Measurements from ENCODE around the gene FBXO31. TPM values are rescaled to one million over a fixed set of nuclear protein-coding genes. Genes with fewer than 3 reads are reported as not detected.

The FBXO31 gene
- total RNA-seq, 6 experiments from 2014 or later = 23.0 to 30.0 (median 25.1) TPM

GRCh38 chr16:87304951-87305350 is 78.6 kb downstream of the FBXO31 start:
- DNase-seq = no peak
- peak overlapping the region; percentile 51; the same call in 1 of the 2 replicates for H3K27ac Mint-ChIP-seq
- H3K4me3 Mint-ChIP-seq = peak overlapping the region; percentile 58; the same call in 1 of the 2 replicates
- peaks cover 32% of the 10 kb centered on the region for H3K4me1 Mint-ChIP-seq (ENCODE audit: low read depth)
- 0 out of 2 replicates have a peak, but pooled peaks cover 2% of the 10 kb centered on the region for H3K27me3 Mint-ChIP-seq (ENCODE audit: insufficient read depth)
- TF ChIP-seq CTCF (IDR thresholded peaks at IDR 0.05) = no peak
- H3K9me3 Mint-ChIP-seq = peaks cover 7% of the 10 kb centered on the region
- peaks cover 11% of the 10 kb centered on the region for H3K36me3 Mint-ChIP-seq (ENCODE audit: low read depth)

GRCh38 chr16:87303962-87304521 is 79.5 kb downstream of the FBXO31 start:
- no peak for DNase-seq
- no peak overlapping the region for H3K4me3 Mint-ChIP-seq
- no peak overlapping the region; the same call in 1 of the 2 replicates for H3K27ac Mint-ChIP-seq
- H3K4me1 Mint-ChIP-seq (ENCODE audit: low read depth) = peaks cover 32% of the 10 kb centered on the region
- no peak for TF ChIP-seq CTCF (IDR thresholded peaks at IDR 0.05)
- 0 out of 2 replicates have a peak, but pooled peaks cover 2% of the 10 kb centered on the region for H3K27me3 Mint-ChIP-seq (ENCODE audit: insufficient read depth)
- peaks cover 11% of the 10 kb centered on the region for H3K36me3 Mint-ChIP-seq (ENCODE audit: low read depth)
- peaks cover 7% of the 10 kb centered on the region for H3K9me3 Mint-ChIP-seq

- DNase-seq = no peak
- Mint-ChIP-seq H3K27ac (no peak overlapping the region; the same call in 1 of the 2 replicates), H3K4me1 (ENCODE audit: low read depth) (peaks cover 32% of the 10 kb centered on the region), H3K27me3 (ENCODE audit: insufficient read depth) (0 out of 2 replicates have a peak, but pooled peaks cover 2% of the 10 kb centered on the region), H3K9me3 (peaks cover 1% of the 10 kb centered on the region), H3K4me3 (no peak overlapping the region), H3K36me3 (ENCODE audit: low read depth) (peaks cover 6% of the 10 kb centered on the region)
- no peak for TF ChIP-seq CTCF (IDR thresholded peaks at IDR 0.05)
Observed at GRCh38 chr16:87303431-87303930, 80.1 kb downstream of the FBXO31 start.

GRCh38 chr16:87298857-87299465 is 84.6 kb downstream of the FBXO31 start:
- Mint-ChIP-seq H3K27ac (no peak overlapping the region), H3K4me3 (no peak overlapping the region), H3K36me3 (ENCODE audit: low read depth) (peaks cover 14% of the 10 kb centered on the region), H3K9me3 (no peaks in the 10 kb centered on the region), H3K4me1 (ENCODE audit: low read depth) (peaks cover 7% of the 10 kb centered on the region), H3K27me3 (ENCODE audit: insufficient read depth) (no peaks in the 10 kb centered on the region; the same call in 1 of the 2 replicates)
- no peak for DNase-seq
- no peak for TF ChIP-seq CTCF (IDR thresholded peaks at IDR 0.05)

GRCh38 chr16:87297918-87298631 is 85.5 kb downstream of the FBXO31 start:
- Mint-ChIP-seq H3K4me1 (ENCODE audit: low read depth) (no peaks in the 10 kb centered on the region), H3K9me3 (no peaks in the 10 kb centered on the region), H3K27ac (no peak overlapping the region), H3K27me3 (ENCODE audit: insufficient read depth) (no peaks in the 10 kb centered on the region; the same call in 1 of the 2 replicates), H3K36me3 (ENCODE audit: low read depth) (peaks cover 14% of the 10 kb centered on the region), H3K4me3 (no peak overlapping the region)
- peak; percentile 77 for TF ChIP-seq CTCF (IDR thresholded peaks at IDR 0.05)
- DNase-seq = no peak
